ENCODE results near the gene ANKS1B.

DNA sequence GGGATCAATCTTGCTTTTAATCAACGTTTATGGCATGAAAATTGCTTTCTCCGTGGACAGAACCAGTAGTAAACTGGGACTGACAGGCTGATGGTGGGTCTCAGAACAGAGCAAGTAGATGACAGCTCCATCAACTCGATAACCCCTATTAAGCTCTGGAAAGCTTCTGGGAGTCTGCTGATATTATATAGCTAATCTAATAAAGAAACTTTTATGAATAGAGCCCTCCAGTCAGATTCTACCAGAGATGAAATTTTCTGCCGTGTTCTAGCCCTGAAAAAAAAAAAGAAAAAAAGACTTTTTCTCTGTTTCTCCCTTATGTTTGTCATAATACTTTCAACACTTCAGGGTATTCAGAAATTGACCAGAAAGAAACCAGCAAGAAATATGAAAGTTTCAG, 1168.0 kb downstream of the ANKS1B start:
- TF ChIP-seq, protein P1, sequence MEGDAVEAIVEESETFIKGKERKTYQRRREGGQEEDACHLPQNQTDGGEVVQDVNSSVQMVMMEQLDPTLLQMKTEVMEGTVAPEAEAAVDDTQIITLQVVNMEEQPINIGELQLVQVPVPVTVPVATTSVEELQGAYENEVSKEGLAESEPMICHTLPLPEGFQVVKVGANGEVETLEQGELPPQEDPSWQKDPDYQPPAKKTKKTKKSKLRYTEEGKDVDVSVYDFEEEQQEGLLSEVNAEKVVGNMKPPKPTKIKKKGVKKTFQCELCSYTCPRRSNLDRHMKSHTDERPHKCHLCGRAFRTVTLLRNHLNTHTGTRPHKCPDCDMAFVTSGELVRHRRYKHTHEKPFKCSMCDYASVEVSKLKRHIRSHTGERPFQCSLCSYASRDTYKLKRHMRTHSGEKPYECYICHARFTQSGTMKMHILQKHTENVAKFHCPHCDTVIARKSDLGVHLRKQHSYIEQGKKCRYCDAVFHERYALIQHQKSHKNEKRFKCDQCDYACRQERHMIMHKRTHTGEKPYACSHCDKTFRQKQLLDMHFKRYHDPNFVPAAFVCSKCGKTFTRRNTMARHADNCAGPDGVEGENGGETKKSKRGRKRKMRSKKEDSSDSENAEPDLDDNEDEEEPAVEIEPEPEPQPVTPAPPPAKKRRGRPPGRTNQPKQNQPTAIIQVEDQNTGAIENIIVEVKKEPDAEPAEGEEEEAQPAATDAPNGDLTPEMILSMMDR (IDR thresholded peaks at IDR 0.05; ENCODE audit: low read depth, low read length, missing input control) = no peak
- TF ChIP-seq MAX (IDR thresholded peaks at IDR 0.05) (no peak), YY1 (IDR thresholded peaks at IDR 0.05) (no peak), TAF1 (conservative IDR thresholded peaks at IDR 0.05) (no peak), REST (IDR thresholded peaks at IDR 0.05) (no peak), EGR1 (IDR thresholded peaks at IDR 0.05; ENCODE audit: low read depth in 2 of 2) (no peak), ATF3 (IDR thresholded peaks at IDR 0.05) (no peak), RAD21 (IDR thresholded peaks at IDR 0.05) (no peak), ZBTB33 (IDR thresholded peaks at IDR 0.05) (no peak), SP1 (IDR thresholded peaks at IDR 0.05) (no peak), FOXA1 (IDR thresholded peaks at IDR 0.05) (no peak)
